Caco-2 (cell line): ENCODE results near the gene GIMAP2. TPM values are rescaled to one million over a fixed set of nuclear protein-coding genes. Genes with fewer than 3 reads are reported as not detected.

Experiments used
- BruUV-seq: library from RNA; stranded (reverse); fragments of 400-500 nt; replicated peaks from 2 replicates; lab custom pipeline; 2021; lab: Mats Ljungman, UMichigan
- CTCF ChIA-PET: fragments of 300-600 bp; sonication (Branson Sonifier 250); formaldehyde crosslinking; loops from one replicate; lab custom pipeline; 2022; ENCODE audit warnings: antibody characterized with exemption; lab: Charles Lee
- POLR2A ChIA-PET: fragments of 300-600 bp; sonication (Branson Sonifier 250); formaldehyde crosslinking; loops from one replicate; lab custom pipeline; 2022; ENCODE audit warnings: antibody characterized with exemption; lab: Charles Lee
- DNase-seq, 2 experiments: peaks; one replicate each; pipeline versions ENCODE4 v3.0.0 to v3.0.0-alpha.2; 2020 to 2022
- H3K27me3 ChIP-seq: replicated peaks from 2 replicates; pipeline ENCODE4 v1.6.0; 2011; ENCODE audit warnings: low read length; ENCODE audit not compliant: control insufficient read depth, insufficient read depth
- H3K36me3 ChIP-seq: 2 replicates; pipeline ENCODE4 v1.5.1; 2011; ENCODE audit warnings: low read length; ENCODE audit not compliant: control insufficient read depth, insufficient read depth
- H3K4me1 ChIP-seq: fragments of 250-450 bp; sonication (Bioruptor Pico); 2 replicates; pipeline ENCODE4 v1.5.1; 2020; ENCODE audit warnings: mild to moderate bottlenecking
- H3K4me3 ChIP-seq: 2 replicates; pipeline ENCODE4 v1.5.1; 2011; ENCODE audit warnings: low read depth, mild to moderate bottlenecking, control low read depth, low read length
- H3K9me3 ChIP-seq: fragments of 250-450 bp; sonication (Bioruptor Pico); 2 replicates; pipeline ENCODE4 v1.5.1; 2020; ENCODE audit warnings: mild to moderate bottlenecking, moderate library complexity
- H3K27ac Mint-ChIP-seq: one replicate; pipeline ENCODE4 v1.8.0; 2022; ENCODE audit warnings: mixed read lengths; ENCODE audit not compliant: unreplicated experiment
- H3K27me3 Mint-ChIP-seq: one replicate; pipeline ENCODE4 v1.8.0; 2022; ENCODE audit warnings: mixed read lengths; ENCODE audit not compliant: insufficient read depth, unreplicated experiment
- H3K36me3 Mint-ChIP-seq: one replicate; pipeline ENCODE4 v1.8.0; 2022; ENCODE audit warnings: mild to moderate bottlenecking, mixed read lengths; ENCODE audit not compliant: insufficient read depth, unreplicated experiment
- H3K4me1 Mint-ChIP-seq: one replicate; pipeline ENCODE4 v1.8.0; 2022; ENCODE audit warnings: low read depth, mixed read lengths; ENCODE audit not compliant: unreplicated experiment
- H3K4me3 Mint-ChIP-seq: one replicate; pipeline ENCODE4 v1.8.0; 2022; ENCODE audit warnings: mild to moderate bottlenecking, moderate library complexity, mixed read lengths; ENCODE audit not compliant: unreplicated experiment
- H3K9me3 Mint-ChIP-seq: one replicate; pipeline ENCODE4 v1.8.0; 2022; ENCODE audit warnings: mixed read lengths; ENCODE audit not compliant: unreplicated experiment
- intact Hi-C: fragments of 100-400 bp; cut with micrococcal nuclease; formaldehyde crosslinking; loops from one replicate; pipeline ENCODE4 v1.10.0; 2022; ENCODE audit not compliant: unreplicated experiment
- total RNA-seq: library from RNA; stranded (reverse); gene quantifications from 2 replicates; pipeline ENCODE4 v1.2.3, GENCODE V29; 2022
- TF ChIP-seq, protein P1 (sequence below), 2 experiments: fragments of 200-600 bp in 1 of 2; IDR thresholded peaks; 1 replicate in 1 of 2; 2 replicates in 1 of 2; pipeline versions ENCODE4 v1.5.1 to v1.8.0; 2011 to 2022; ENCODE audit warnings: antibody characterized with exemption in 1 of 2, control low read depth in 1 of 2, inconsistent platforms in 1 of 2, low read depth in 1 of 2, low read length in 1 of 2, mild to moderate bottlenecking in 1 of 2, moderate library complexity in 1 of 2; ENCODE audit not compliant: insufficient read depth in 1 of 2, severe bottlenecking in 1 of 2, unreplicated experiment in 1 of 2

GIMAP2 gene
- total RNA-seq, 1 experiment from 2014 or later: not detected

- Mint-ChIP-seq H3K9me3 (no peaks in the 10 kb centered on the region), H3K27ac (no peak overlapping the region), H3K4me1 (peaks cover 7% of the 10 kb centered on the region), H3K36me3 (no peaks in the 10 kb centered on the region), H3K4me3 (no peak overlapping the region), H3K27me3 (peaks cover 24% of the 10 kb centered on the region)
- H3K4me1 ChIP-seq: no peaks in the 10 kb centered on the region
- no TSS peak for BruUV-seq
- H3K27me3 ChIP-seq: peaks cover 1% of the 10 kb centered on the region; the same call in 1 of the 2 replicates
- H3K9me3 ChIP-seq: no peaks in the 10 kb centered on the region
- intact Hi-C loops: no loop called here
- H3K4me3 ChIP-seq: no peak overlapping the region
- H3K36me3 ChIP-seq: no peaks in the 10 kb centered on the region
- TF ChIP-seq, protein P1, sequence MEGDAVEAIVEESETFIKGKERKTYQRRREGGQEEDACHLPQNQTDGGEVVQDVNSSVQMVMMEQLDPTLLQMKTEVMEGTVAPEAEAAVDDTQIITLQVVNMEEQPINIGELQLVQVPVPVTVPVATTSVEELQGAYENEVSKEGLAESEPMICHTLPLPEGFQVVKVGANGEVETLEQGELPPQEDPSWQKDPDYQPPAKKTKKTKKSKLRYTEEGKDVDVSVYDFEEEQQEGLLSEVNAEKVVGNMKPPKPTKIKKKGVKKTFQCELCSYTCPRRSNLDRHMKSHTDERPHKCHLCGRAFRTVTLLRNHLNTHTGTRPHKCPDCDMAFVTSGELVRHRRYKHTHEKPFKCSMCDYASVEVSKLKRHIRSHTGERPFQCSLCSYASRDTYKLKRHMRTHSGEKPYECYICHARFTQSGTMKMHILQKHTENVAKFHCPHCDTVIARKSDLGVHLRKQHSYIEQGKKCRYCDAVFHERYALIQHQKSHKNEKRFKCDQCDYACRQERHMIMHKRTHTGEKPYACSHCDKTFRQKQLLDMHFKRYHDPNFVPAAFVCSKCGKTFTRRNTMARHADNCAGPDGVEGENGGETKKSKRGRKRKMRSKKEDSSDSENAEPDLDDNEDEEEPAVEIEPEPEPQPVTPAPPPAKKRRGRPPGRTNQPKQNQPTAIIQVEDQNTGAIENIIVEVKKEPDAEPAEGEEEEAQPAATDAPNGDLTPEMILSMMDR (IDR thresholded peaks at IDR 0.05; ENCODE audit: insufficient read depth in 1 of 2, low read depth in 1 of 2, low read length in 1 of 2, severe bottlenecking in 1 of 2, unreplicated experiment in 1 of 2): no peak
- ChIA-PET CTCF (no interaction called here), POLR2A (no interaction called here)
- no peak for DNase-seq
Measured at GRCh38 chr7:150740053-150740452, 54.5 kb downstream of the GIMAP2 start.

DNA sequence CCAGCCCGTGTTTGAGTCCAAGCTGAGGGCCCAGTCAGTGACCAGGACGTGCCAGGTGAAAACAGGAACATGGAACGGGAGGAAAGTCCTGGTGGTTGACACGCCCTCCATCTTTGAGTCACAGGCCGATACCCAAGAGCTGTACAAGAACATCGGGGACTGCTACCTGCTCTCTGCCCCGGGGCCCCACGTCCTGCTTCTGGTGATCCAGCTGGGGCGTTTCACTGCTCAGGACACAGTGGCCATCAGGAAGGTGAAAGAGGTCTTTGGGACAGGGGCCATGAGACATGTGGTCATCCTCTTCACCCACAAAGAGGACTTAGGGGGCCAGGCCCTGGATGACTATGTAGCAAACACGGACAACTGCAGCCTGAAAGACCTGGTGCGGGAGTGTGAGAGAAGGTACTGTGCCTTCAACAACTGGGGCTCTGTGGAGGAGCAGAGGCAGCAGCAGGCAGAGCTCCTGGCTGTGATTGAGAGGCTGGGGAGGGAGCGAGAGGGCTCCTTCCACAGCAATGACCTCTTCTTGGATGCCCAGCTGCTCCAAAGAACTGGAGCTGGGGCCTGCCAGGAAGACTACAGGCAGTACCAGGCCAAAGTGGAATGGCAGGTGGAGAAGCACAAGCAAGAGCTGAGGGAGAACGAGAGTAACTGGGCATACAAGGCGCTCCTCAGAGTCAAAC lies 56.9 kb downstream of the GIMAP2 start:
- H3K4me3 ChIP-seq: no peak overlapping the region
- Mint-ChIP-seq H3K4me1 (peaks cover 7% of the 10 kb centered on the region), H3K36me3 (no peaks in the 10 kb centered on the region), H3K27ac (no peak overlapping the region), H3K9me3 (no peaks in the 10 kb centered on the region), H3K4me3 (no peak overlapping the region), H3K27me3 (peaks cover 27% of the 10 kb centered on the region)
- intact Hi-C loops: no loop called here
- H3K9me3 ChIP-seq: no peaks in the 10 kb centered on the region
- POLR2A ChIA-PET: no interaction called here
- CTCF ChIA-PET: interaction anchor here (0.5 kb wide), 1 partner anchor 251 kb away, joined by 4 read pairs; no protein-coding TSS in a partner anchor
- H3K4me1 ChIP-seq: no peaks in the 10 kb centered on the region
- H3K36me3 ChIP-seq: no peaks in the 10 kb centered on the region
- DNase-seq: no peak
- TF ChIP-seq, protein P1 (IDR thresholded peaks at IDR 0.05; ENCODE audit: insufficient read depth in 1 of 2, low read depth in 1 of 2, low read length in 1 of 2, severe bottlenecking in 1 of 2, unreplicated experiment in 1 of 2): no peak
- BruUV-seq: no TSS peak
- peaks cover 1% of the 10 kb centered on the region; the same call in 1 of the 2 replicates for H3K27me3 ChIP-seq

Other genes with a start within 250 kb of the GIMAP2 start
- gene GIMAP8, start 235.1 kb upstream of the GIMAP2 start, total RNA-seq: 0.07 TPM in 1 of 2 replicates, not detected in the other
- gene GIMAP7, start 170.8 kb upstream of the GIMAP2 start, total RNA-seq: not detected in 2 replicates
- gene GIMAP4, start 118.3 kb upstream of the GIMAP2 start, total RNA-seq: not detected in 2 replicates
- gene GIMAP6, start 53.3 kb upstream of the GIMAP2 start, total RNA-seq: not detected in 2 replicates
- gene GIMAP1, start 30.9 kb downstream of the GIMAP2 start, total RNA-seq: not detected in 2 replicates
- not detected in 2 replicates for gene GIMAP5, start 51.7 kb downstream of the GIMAP2 start, total RNA-seq
- gene TMEM176B, start 114.7 kb downstream of the GIMAP2 start, total RNA-seq: 31.4 and 35.8 TPM in 2 replicates
- 38.7 and 49.6 TPM in 2 replicates for gene TMEM176A, start 115.1 kb downstream of the GIMAP2 start, total RNA-seq
- 3.5 and 4.5 TPM in 2 replicates for gene AOC1, start 166.8 kb downstream of the GIMAP2 start, total RNA-seq